Keratinocyte (primary cell): ENCODE measurements around the gene WASF2.

Source experiments
- EZH2 ChIP-seq: IDR thresholded peaks from one replicate; pipeline ENCODE4 v1.6.1; 2012; ENCODE audit warnings: inconsistent platforms, mild to moderate bottlenecking, low read length, moderate library complexity
- TF ChIP-seq, protein P1 (sequence below), 3 experiments: IDR thresholded peaks in 1 of 3; conservative IDR thresholded peaks in 1 of 3; optimal IDR thresholded peaks in 1 of 3; 2 replicates in 2 of 3; 3 replicates in 1 of 3; pipeline versions ENCODE3 to v1.5.1; 2011; ENCODE audit warnings: low read length in 3 of 3, mild to moderate bottlenecking in 3 of 3, moderate library complexity in 2 of 3, control low read depth in 1 of 3, inconsistent platforms in 1 of 3; ENCODE audit not compliant: insufficient read depth in 2 of 3; ENCODE audit errors: extremely low read depth in 1 of 3

DNA sequence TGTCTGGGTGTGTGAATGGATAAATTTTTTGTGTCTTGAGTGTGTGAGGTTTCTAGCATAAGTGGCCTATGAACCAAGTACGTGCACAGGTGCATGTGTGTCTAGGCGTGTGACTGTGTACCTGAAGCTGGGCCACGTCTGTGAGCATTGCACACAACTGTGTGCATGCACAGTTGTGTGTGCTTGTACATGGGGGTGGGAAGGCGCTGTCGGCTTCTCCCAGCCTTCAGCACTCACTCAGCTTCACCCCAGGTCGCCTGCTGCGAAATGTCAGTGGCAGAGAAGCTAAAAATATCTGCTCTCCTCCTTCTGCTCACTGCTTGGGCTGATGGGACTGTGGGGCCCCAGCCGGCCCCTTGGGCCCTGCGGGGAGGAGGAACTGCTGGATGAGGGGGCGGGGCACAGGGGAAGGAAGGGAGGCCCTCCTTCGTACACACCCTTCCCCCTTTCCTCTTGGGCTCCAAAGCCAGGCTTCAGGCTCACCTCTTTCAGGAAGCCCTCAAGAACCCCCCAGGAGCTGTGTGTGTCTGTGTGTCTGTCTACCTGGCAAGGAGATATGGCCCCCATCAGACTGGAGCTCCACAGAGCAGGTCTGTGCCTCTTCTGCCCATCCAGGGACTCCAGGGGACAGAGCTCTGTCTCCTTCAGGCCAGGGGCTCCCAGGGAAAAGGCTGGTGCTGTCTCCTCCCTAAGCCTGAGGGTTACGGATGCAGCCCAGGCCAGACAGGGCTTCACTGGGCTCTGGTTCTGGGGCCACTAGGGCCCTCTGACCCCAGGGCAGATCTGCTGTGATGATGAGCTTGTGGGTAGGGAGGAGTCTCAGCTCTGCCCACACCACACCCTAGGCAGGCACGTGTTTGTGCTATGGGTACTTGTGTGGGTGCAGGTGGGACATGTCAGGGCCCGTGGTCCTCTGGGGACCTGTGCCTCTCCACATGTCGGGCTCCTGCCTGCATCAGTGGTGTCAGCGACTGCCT, 35.6 kb upstream of the WASF2 start:
- TF ChIP-seq EZH2, result no peak
- TF ChIP-seq, protein P1, sequence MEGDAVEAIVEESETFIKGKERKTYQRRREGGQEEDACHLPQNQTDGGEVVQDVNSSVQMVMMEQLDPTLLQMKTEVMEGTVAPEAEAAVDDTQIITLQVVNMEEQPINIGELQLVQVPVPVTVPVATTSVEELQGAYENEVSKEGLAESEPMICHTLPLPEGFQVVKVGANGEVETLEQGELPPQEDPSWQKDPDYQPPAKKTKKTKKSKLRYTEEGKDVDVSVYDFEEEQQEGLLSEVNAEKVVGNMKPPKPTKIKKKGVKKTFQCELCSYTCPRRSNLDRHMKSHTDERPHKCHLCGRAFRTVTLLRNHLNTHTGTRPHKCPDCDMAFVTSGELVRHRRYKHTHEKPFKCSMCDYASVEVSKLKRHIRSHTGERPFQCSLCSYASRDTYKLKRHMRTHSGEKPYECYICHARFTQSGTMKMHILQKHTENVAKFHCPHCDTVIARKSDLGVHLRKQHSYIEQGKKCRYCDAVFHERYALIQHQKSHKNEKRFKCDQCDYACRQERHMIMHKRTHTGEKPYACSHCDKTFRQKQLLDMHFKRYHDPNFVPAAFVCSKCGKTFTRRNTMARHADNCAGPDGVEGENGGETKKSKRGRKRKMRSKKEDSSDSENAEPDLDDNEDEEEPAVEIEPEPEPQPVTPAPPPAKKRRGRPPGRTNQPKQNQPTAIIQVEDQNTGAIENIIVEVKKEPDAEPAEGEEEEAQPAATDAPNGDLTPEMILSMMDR (optimal IDR thresholded peaks at IDR 0.05 in 1 of 3, IDR thresholded peaks at IDR 0.05 in 1 of 3, conservative IDR thresholded peaks at IDR 0.05 in 1 of 3; ENCODE audit: extremely low read depth in 1 of 3, insufficient read depth in 2 of 3, low read length in 3 of 3), result no peak
